ENCODE results near the gene LSAMP.

Gene LSAMP

GRCh38 chr3:116433552-116433951 lies 11.7 kb downstream of the LSAMP start:
- no peak for DNase-seq (ENCODE audit: low read depth)

GRCh38 chr3:116432795-116433194 lies 12.5 kb downstream of the LSAMP start:
- H3K4me3 ChIP-seq (ENCODE audit: low read depth, low read length), result no peak overlapping the region
- no peak for TF ChIP-seq CTCF (conservative IDR thresholded peaks at IDR 0.05; ENCODE audit: low read depth, low read length)
- DNase-seq (ENCODE audit: low read depth), result no peak

More at GRCh38 chr3:116433552-116433951, 11.7 kb downstream of the LSAMP start:
- no peak overlapping the region for H3K4me3 ChIP-seq (ENCODE audit: low read depth, low read length)
- no peak for TF ChIP-seq CTCF (conservative IDR thresholded peaks at IDR 0.05; ENCODE audit: low read depth, low read length)

- DNase-seq (ENCODE audit: low read depth), result no peak
- no peak overlapping the region for H3K4me3 ChIP-seq (ENCODE audit: low read depth, low read length)
- no peak for TF ChIP-seq CTCF (conservative IDR thresholded peaks at IDR 0.05; ENCODE audit: low read depth, low read length)
Observed at GRCh38 chr3:116429479-116430269, 15.6 kb downstream of the LSAMP start.

- TF ChIP-seq CTCF (conservative IDR thresholded peaks at IDR 0.05; ENCODE audit: low read depth, low read length), result no peak
- DNase-seq (ENCODE audit: low read depth), result no peak
- H3K4me3 ChIP-seq (ENCODE audit: low read depth, low read length), result no peak overlapping the region
Observed at GRCh38 chr3:116426036-116426435, 19.3 kb downstream of the LSAMP start.

- H3K4me3 ChIP-seq (ENCODE audit: low read depth, low read length), result no peak overlapping the region
- TF ChIP-seq CTCF (conservative IDR thresholded peaks at IDR 0.05; ENCODE audit: low read depth, low read length), result no peak
- DNase-seq (ENCODE audit: low read depth), result no peak
Observed at GRCh38 chr3:116425126-116425525, 20.2 kb downstream of the LSAMP start.

GRCh38 chr3:116423945-116424344 lies 21.3 kb downstream of the LSAMP start:
- no peak for TF ChIP-seq CTCF (conservative IDR thresholded peaks at IDR 0.05; ENCODE audit: low read depth, low read length)
- H3K4me3 ChIP-seq (ENCODE audit: low read depth, low read length), result no peak overlapping the region
- DNase-seq (ENCODE audit: low read depth), result no peak

- TF ChIP-seq CTCF (conservative IDR thresholded peaks at IDR 0.05; ENCODE audit: low read depth, low read length), result no peak
Observed at GRCh38 chr3:116423374-116423773, 21.9 kb downstream of the LSAMP start.

More at GRCh38 chr3:116423374-116423773, 21.9 kb downstream of the LSAMP start:
- H3K4me3 ChIP-seq (ENCODE audit: low read depth, low read length), result no peak overlapping the region
- no peak for DNase-seq (ENCODE audit: low read depth)
